DND-41 (cell line): ENCODE measurements around the gene KLF1.

Source experiments
- EZH2 ChIP-seq: IDR thresholded peaks from 3 replicates; pipeline ENCODE4 v1.6.1; 2012; ENCODE audit warnings: borderline replicate concordance, low read depth, mild to moderate bottlenecking, moderate library complexity, low read length, inconsistent platforms; ENCODE audit not compliant: severe bottlenecking
- TF ChIP-seq, protein P1 (sequence below): IDR thresholded peaks from 2 replicates; pipeline ENCODE4 v1.5.1; 2012; ENCODE audit warnings: borderline replicate concordance, low read length, moderate library complexity, mild to moderate bottlenecking; ENCODE audit not compliant: poor library complexity, severe bottlenecking; ENCODE audit errors: extremely low read depth

DNA sequence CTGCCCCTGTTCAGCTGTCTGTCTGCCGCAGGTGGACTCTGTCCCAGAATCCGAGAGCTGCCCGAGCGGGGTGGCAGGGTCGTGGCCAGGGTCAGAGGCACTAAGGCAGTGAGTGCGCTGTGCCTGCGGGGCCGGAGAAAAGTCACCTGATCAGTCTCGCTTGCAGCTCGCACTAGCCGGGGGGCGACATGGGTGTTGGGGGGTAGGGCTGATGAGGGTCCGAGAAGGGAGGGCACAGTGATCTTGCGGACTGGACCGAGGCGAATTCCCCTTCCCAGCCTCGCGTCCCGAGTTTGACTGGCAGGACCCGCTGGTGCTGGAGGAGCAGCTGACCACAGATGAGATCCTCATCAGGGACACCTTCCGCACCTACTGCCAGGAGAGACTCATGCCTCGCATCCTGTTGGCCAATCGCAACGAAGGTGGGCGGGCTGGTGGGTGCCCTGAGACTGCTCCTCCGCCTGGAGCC, 4.6 kb upstream of the KLF1 start:
- TF ChIP-seq EZH2 = no peak
- TF ChIP-seq, protein P1, sequence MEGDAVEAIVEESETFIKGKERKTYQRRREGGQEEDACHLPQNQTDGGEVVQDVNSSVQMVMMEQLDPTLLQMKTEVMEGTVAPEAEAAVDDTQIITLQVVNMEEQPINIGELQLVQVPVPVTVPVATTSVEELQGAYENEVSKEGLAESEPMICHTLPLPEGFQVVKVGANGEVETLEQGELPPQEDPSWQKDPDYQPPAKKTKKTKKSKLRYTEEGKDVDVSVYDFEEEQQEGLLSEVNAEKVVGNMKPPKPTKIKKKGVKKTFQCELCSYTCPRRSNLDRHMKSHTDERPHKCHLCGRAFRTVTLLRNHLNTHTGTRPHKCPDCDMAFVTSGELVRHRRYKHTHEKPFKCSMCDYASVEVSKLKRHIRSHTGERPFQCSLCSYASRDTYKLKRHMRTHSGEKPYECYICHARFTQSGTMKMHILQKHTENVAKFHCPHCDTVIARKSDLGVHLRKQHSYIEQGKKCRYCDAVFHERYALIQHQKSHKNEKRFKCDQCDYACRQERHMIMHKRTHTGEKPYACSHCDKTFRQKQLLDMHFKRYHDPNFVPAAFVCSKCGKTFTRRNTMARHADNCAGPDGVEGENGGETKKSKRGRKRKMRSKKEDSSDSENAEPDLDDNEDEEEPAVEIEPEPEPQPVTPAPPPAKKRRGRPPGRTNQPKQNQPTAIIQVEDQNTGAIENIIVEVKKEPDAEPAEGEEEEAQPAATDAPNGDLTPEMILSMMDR = no peak
